ENCODE results near the gene SLC35B1.
A peak's percentile ranks its signal among the peaks of the same experiment; 100 is the strongest.

The SLC35B1 gene

DNA sequence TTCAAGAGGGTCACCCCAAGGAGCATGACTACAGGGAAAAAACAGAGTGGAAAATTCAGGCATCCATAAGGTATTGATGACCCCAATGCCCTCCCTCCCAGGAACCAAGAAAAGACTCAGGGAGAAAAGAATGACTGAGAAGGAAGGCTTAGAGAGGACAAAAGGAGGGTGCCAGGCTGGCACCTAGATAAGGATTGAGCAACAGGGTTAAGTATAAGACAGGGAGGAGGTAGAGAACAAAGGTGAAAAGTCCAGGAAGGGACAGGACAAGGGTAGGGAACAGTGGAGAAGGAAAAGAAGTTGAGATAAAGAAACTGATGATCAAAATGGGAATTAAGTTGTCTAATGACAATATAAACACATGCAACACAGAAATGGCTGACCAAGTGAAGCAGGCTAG lies 2.5 kb downstream of the SLC35B1 start:
- ChIA-PET CTCF (interaction anchor here (1.2 to 40.4 kb wide), 9 partner anchors 7 to 149 kb away, joined by 4 to 880 read pairs (median 11); partner anchors contain the start of gene NXPH3), POLR2A (no interaction called here)
- DNase-seq (ENCODE audit: extremely low spot score): no peak
- TF ChIP-seq, protein P1, sequence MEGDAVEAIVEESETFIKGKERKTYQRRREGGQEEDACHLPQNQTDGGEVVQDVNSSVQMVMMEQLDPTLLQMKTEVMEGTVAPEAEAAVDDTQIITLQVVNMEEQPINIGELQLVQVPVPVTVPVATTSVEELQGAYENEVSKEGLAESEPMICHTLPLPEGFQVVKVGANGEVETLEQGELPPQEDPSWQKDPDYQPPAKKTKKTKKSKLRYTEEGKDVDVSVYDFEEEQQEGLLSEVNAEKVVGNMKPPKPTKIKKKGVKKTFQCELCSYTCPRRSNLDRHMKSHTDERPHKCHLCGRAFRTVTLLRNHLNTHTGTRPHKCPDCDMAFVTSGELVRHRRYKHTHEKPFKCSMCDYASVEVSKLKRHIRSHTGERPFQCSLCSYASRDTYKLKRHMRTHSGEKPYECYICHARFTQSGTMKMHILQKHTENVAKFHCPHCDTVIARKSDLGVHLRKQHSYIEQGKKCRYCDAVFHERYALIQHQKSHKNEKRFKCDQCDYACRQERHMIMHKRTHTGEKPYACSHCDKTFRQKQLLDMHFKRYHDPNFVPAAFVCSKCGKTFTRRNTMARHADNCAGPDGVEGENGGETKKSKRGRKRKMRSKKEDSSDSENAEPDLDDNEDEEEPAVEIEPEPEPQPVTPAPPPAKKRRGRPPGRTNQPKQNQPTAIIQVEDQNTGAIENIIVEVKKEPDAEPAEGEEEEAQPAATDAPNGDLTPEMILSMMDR (IDR thresholded peaks at IDR 0.05; ENCODE audit: control extremely low read depth, extremely low read depth, low read depth, missing control alignments): no peak

DNA sequence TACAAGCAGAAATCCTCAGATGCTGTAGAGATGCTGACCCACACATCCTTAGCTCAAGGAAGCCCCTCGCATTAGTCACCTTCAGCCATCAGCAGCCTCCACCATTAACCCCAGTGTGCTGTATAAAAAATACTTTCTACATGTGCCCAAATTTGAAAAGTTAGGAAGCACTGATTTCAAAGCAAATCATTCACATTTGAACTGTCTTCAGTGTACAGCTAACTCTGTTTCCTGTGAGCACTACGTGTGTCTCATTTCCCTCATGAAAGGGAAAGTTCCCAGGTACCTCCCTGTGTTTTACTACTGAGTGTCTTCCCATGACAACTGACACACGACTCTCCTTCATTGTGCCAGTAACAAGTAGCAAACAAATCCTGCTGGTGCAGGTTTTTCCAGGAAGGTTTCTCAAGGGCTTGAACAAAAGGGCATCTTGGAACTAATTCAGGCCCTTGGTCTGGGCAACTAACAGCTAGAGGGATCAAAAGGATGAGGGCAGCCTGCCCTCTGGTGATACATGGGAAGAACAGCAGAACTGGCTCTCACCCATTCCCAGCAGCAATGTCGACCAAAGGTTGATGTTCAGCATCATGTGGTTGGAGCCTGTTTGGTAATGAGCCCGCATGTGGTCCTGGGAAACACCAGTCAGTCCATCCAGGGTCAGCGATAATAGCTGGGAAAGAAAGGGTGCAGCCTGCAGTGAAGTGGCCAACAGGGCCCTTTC lies 4.0 kb downstream of the SLC35B1 start:
- no peak for DNase-seq (ENCODE audit: extremely low spot score)
- POLR2A ChIA-PET: interaction anchor here (0.5 to 0.7 kb wide), 2 partner anchors 20 to 83 kb away, joined by 3 to 4 read pairs; no protein-coding TSS in a partner anchor
- CTCF ChIA-PET: interaction anchor here (0.6 to 40.4 kb wide), 19 partner anchors 8 to 147 kb away, joined by 3 to 880 read pairs (median 3); partner anchors contain the start of gene NXPH3
- TF ChIP-seq, protein P1 (IDR thresholded peaks at IDR 0.05; ENCODE audit: control extremely low read depth, extremely low read depth, low read depth, missing control alignments): peak; percentile 69

DNA sequence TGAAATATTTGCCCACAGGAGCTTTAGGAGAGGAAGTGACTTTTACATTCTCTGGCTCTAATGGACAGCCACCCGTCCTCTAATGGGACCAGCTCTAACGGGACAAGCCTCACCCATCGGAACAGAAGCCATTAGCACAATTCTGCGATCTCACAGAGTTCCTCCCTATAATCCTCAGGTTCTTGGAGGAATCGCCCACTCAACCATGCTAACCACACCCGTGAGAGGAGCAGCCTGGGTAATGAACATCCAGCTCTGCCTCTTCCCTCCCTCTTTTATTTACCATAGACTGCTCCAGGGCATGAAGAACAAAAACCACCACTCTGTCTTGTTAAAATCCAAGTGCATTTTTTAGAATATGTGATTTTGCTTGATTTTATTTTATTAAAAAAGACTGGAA lies 6.8 kb downstream of the SLC35B1 start:
- CTCF ChIA-PET: interaction anchor here (0.9 to 40.4 kb wide), 7 partner anchors 6 to 292 kb away, joined by 3 to 880 read pairs (median 10); partner anchors contain the start of genes NXPH3 and SLC35B1

DNA sequence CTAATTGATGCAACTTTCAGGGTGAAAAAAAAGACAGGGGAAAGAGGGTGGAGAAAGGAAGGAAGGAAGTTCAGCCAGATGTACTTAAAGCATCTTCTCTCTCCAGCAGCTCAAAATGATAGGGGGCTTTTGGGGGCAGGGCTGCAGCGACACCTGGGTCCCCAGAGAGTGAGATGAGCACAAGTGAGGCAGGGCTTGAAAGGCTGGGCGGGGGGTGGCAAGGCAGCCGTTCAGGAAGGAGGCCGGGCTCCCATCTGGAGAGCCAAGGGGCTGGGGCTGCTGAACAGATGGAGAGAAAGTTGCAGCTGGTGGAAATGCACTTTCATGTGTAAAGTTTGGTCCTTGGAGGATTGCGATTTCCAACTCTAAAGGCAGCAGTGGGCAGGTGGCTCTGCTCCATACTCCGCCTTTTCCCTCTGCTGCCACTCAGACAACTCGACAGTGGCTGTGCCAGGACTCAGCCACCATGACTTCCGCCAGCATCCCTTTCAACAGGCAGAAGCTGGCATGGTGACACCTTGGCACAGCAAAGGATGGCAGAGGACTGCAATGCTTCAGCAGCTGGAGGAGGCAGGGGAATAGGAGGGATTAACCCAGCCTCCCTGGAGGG lies 7.7 kb downstream of the SLC35B1 start:
- DNase-seq (ENCODE audit: extremely low spot score): no peak
- ChIA-PET POLR2A (interaction anchor here (1.3 kb wide), 1 partner anchor 9 kb away, joined by 3 read pairs; no protein-coding TSS in a partner anchor), CTCF (interaction anchor here (0.7 to 40.4 kb wide), 7 partner anchors 7 to 152 kb away, joined by 3 to 880 read pairs (median 10); partner anchors contain the start of genes NXPH3 and SLC35B1)
- TF ChIP-seq, protein P1 (IDR thresholded peaks at IDR 0.05; ENCODE audit: control extremely low read depth, extremely low read depth, low read depth, missing control alignments): no peak

More for the DNA sequence above, 6.8 kb downstream of the SLC35B1 start:
- no peak for DNase-seq (ENCODE audit: extremely low spot score)
- POLR2A ChIA-PET: interaction anchor here (1.3 kb wide), 1 partner anchor 8 kb away, joined by 3 read pairs; no protein-coding TSS in a partner anchor
- TF ChIP-seq, protein P1 (IDR thresholded peaks at IDR 0.05; ENCODE audit: control extremely low read depth, extremely low read depth, low read depth, missing control alignments): no peak

DNA sequence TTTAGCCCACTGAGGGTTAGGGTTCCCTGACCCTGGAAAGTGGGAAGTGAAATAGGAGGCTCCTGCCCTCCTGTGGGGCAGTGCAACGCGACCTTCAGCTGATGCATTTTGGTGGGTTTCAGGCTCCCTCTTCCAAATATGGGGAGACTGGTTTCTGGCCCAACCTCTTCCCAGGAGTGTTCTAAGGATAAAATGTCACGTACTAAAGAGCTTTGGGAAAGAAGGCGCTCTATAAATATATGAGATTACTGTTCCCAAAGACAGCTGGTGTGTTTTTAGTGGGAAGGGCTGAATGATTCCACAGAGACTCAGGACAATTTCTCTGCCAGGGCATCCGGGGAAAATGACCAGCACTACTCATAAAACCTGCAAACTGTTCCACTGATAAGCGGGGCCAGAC lies 9.8 kb downstream of the SLC35B1 start:
- no peak for DNase-seq (ENCODE audit: extremely low spot score)
- CTCF ChIA-PET: interaction anchor here (0.9 to 40.4 kb wide), 10 partner anchors 9 to 141 kb away, joined by 3 to 880 read pairs (median 12); partner anchors contain the start of genes NXPH3 and SLC35B1
- POLR2A ChIA-PET: no interaction called here
- TF ChIP-seq, protein P1 (IDR thresholded peaks at IDR 0.05; ENCODE audit: control extremely low read depth, extremely low read depth, low read depth, missing control alignments): no peak

DNA sequence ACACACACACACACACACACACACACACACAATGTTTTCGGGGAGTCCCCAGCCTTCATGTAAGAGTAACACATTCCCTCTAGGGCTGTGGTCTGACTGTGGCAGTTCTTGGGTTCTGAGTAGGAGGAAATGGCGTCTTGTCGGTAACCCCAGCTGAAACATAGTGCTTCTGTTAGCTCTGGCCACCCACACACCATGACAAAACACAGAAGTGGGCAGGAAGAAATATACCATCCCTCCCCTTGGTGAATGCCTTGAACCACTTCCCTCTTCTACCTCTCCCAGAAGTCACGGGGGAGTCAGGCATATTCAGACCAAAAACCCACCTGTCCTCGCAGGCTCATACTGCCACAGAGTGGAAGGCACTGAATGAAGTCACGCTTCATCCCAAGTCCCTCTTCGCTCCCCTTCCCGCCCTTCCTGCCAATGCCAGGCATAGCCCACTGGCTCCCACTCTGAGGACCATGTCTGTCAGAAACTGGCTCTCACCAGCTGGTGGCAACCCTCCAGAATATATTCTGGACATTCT lies 11.5 kb downstream of the SLC35B1 start:
- TF ChIP-seq, protein P1 (IDR thresholded peaks at IDR 0.05; ENCODE audit: control extremely low read depth, extremely low read depth, low read depth, missing control alignments): no peak
- peak; percentile 79 for DNase-seq (ENCODE audit: extremely low spot score)
- ChIA-PET CTCF (interaction anchor here (0.7 to 40.4 kb wide), 39 partner anchors 9 to 302 kb away, joined by 3 to 880 read pairs (median 5); partner anchors contain the start of genes NXPH3, SLC35B1 and SPOP), POLR2A (interaction anchor here (0.6 to 0.7 kb wide), 3 partner anchors 12 to 117 kb away, joined by 3 to 4 read pairs (median 3); no protein-coding TSS in a partner anchor)
